Brain pericyte (primary cell): ENCODE measurements around the gene ENTPD1.
"Not testable (repeated sequence)": the region's sequence is repeated elsewhere in the genome, so short reads cannot be mapped to it uniquely, and the experiment has no call there.

ENCODE experiments used
- DNase-seq: peaks from one replicate; pipeline ENCODE4 v3.0.0-alpha.2; 2012; ENCODE audit warnings: low read depth, low spot score

ENTPD1 gene

GRCh38 chr10:95758351-95759025, 2.5 kb downstream of the ENTPD1 start:
- DNase-seq, result peak; percentile 25

GRCh38 chr10:95759233-95759826, 3.4 kb downstream of the ENTPD1 start:
- peak; percentile 56 for DNase-seq

- DNase-seq, result no peak
These were observed 6.1 kb downstream of the ENTPD1 start for GRCh38 chr10:95761939-95762492.

- no peak for DNase-seq
These were observed 12.1 kb downstream of the ENTPD1 start for GRCh38 chr10:95767884-95768556.

- DNase-seq, result no peak
These were observed 14.2 kb downstream of the ENTPD1 start for GRCh38 chr10:95770084-95770720.

GRCh38 chr10:95773454-95773853, 17.5 kb downstream of the ENTPD1 start:
- not testable (repeated sequence) for DNase-seq

GRCh38 chr10:95777638-95778037, 21.7 kb downstream of the ENTPD1 start:
- DNase-seq, result not testable (repeated sequence)

- no peak for DNase-seq
These were observed 26.4 kb downstream of the ENTPD1 start for GRCh38 chr10:95782318-95782717.

- DNase-seq, result no peak
These were observed 27.8 kb downstream of the ENTPD1 start for GRCh38 chr10:95783741-95784140.

- DNase-seq, result no peak
These were observed 28.4 kb downstream of the ENTPD1 start for GRCh38 chr10:95784279-95784913.

GRCh38 chr10:95785317-95785716, 29.4 kb downstream of the ENTPD1 start:
- no peak for DNase-seq

- DNase-seq, result no peak
These were observed 30.1 kb downstream of the ENTPD1 start for GRCh38 chr10:95785942-95786669.

GRCh38 chr10:95787447-95787846, 31.5 kb downstream of the ENTPD1 start:
- DNase-seq, result no peak

- peak; percentile 33 for DNase-seq
These were observed 32.9 kb downstream of the ENTPD1 start for GRCh38 chr10:95788830-95789229.

GRCh38 chr10:95789902-95790301, 33.9 kb downstream of the ENTPD1 start:
- no peak for DNase-seq

GRCh38 chr10:95790982-95791381, 35.0 kb downstream of the ENTPD1 start:
- DNase-seq, result no peak

- no peak for DNase-seq
These were observed 35.5 kb downstream of the ENTPD1 start for GRCh38 chr10:95791425-95791979.

GRCh38 chr10:95792211-95792780, 36.3 kb downstream of the ENTPD1 start:
- no peak for DNase-seq

- DNase-seq, result no peak
These were observed 36.9 kb downstream of the ENTPD1 start for GRCh38 chr10:95792874-95793285.

GRCh38 chr10:95793401-95794045, 37.6 kb downstream of the ENTPD1 start:
- DNase-seq, result no peak
